DMS53 treated with DMSO at 0.1 percent for 48 hours (cell line): ENCODE data around the gene ZNF708.
"Not testable (repeated sequence)": the region's sequence is repeated elsewhere in the genome, so short reads cannot be mapped to it uniquely, and the experiment has no call there.

Source experiments
- DNase-seq: peaks from one replicate; lab custom pipeline; 2025; ENCODE audit not compliant: unreplicated experiment; lab: John Stamatoyannopoulos, UW

The ZNF708 gene

DNA sequence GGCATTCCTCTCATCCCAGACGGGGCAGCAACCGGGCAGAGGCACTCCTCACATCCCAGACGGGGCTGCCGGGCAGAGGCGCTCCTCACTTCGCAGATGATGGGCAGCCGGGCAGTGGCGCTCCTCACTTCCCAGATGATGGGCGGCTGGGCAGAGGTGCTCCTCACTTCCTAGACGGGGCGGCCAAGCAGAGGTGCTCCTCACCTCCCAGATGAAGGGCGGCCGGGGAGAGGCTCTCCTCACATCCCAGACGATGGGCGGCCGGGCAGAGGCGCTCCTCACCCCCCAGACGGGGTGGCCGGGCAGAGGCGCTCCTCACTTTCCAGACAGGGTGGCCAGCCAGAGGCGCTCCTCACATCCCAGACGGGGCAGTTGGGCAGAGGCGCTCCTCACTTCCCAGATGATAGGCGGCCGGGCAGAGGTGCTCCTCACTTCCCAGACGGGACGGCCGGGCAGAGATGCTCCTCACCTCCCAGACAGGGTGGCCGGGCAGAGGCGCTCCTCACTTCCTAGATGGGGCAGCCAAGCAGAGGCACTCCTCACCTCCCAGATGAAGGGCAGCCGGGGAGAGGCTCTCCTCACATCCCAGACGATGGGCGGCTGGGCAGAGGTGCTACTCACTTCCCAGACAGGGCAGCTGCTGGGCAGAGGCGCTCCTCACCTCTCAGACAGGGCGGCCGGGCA, 68.9 kb downstream of the ZNF708 start:
- no peak for DNase-seq

DNA sequence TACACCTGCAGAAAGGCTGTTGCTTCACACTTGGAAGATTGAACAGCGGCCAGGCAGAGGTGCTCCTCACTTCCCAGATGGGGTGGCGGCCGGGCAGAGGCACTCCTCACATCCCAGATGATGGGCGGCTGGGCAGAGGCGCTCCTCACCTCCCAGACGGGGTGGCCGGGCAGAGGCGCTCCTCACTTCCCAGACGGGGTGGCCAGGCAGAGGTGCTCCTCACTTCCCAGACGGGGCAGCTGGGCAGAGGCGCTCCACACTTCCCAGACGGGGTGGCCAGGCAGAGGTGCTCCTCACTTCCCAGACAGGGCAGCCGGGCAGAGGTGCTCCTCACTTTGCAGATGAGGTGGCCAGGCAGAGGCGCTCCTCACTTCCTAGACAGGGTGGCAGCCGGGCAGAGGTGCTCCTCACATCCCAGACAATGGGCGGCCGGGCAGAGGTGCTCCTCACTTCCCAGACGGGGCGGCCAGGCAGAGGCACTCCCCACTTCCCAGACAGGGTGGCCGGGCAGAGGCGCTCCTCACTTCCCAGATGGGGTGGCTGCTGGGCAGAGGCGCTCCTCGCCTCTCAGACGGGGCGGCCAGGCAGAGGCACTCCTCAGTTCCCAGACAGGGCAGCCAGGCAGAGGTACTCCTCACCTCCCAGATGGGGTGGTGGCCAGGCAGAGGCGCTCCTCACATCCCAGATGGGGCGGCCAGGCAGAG, 69.6 kb downstream of the ZNF708 start:
- DNase-seq, result not testable (repeated sequence)

DNA sequence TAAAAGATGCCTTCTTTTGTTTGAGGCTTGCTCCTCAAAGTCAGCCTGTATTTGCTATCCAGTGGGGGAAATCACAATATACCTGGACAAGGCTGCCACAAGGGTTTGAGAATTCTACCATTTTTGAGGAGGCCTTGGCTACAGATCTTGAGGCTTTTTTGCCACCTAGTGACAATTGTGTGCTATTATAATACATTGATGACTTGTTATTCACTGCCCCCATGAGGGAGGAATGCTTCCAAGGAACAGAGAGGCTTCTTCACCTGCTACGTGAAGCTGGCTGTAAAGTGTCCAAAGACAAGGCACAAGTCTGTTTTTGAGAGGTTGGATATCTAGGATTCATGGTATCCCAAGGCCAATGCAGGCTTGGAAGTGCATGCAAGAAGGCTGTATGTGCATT, 72.5 kb downstream of the ZNF708 start:
- no peak for DNase-seq
